ENCODE data around the gene CDH4.

The CDH4 gene

DNA sequence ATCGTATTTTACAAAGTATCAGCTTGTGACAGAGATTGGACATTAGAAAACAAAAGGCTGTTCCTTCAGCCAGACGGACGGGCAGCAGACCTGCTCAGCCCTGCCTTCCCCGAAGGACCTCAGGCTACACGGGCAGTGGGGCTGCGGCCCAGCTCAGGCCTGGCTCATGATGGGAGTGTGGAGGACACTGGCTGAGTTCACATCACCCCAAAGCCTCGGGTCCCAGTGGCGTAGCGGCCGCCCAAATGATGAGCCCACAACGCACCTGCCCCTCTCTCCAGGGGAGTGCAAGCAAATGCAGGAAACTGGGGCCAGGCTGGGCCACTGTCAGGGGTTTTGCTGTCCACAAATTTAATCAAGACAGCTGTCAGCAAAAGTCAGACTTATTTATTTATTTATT, 456.8 kb downstream of the CDH4 start (continued):
- TF ChIP-seq ZNF366 (tag by site-specific recombination; conservative IDR thresholded peaks at IDR 0.05) (no peak), GLIS2 (tag by site-specific recombination; IDR thresholded peaks at IDR 0.05) (no peak), SP3 (tag by site-specific recombination; IDR thresholded peaks at IDR 0.05) (no peak), ZNF324 (tag by site-specific recombination; IDR thresholded peaks at IDR 0.05) (no peak)
- TF ChIP-seq, protein P1, sequence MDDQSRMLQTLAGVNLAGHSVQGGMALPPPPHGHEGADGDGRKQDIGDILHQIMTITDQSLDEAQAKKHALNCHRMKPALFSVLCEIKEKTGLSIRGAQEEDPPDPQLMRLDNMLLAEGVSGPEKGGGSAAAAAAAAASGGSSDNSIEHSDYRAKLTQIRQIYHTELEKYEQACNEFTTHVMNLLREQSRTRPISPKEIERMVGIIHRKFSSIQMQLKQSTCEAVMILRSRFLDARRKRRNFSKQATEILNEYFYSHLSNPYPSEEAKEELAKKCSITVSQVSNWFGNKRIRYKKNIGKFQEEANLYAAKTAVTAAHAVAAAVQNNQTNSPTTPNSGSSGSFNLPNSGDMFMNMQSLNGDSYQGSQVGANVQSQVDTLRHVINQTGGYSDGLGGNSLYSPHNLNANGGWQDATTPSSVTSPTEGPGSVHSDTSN (CRISPR knock-in tag; IDR thresholded peaks at IDR 0.05) = no peak
- TF ChIP-seq, protein P2, sequence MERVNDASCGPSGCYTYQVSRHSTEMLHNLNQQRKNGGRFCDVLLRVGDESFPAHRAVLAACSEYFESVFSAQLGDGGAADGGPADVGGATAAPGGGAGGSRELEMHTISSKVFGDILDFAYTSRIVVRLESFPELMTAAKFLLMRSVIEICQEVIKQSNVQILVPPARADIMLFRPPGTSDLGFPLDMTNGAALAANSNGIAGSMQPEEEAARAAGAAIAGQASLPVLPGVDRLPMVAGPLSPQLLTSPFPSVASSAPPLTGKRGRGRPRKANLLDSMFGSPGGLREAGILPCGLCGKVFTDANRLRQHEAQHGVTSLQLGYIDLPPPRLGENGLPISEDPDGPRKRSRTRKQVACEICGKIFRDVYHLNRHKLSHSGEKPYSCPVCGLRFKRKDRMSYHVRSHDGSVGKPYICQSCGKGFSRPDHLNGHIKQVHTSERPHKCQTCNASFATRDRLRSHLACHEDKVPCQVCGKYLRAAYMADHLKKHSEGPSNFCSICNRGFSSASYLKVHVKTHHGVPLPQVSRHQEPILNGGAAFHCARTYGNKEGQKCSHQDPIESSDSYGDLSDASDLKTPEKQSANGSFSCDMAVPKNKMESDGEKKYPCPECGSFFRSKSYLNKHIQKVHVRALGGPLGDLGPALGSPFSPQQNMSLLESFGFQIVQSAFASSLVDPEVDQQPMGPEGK (tag by site-specific recombination; IDR thresholded peaks at IDR 0.05) = no peak
- TF ChIP-seq, protein P3, sequence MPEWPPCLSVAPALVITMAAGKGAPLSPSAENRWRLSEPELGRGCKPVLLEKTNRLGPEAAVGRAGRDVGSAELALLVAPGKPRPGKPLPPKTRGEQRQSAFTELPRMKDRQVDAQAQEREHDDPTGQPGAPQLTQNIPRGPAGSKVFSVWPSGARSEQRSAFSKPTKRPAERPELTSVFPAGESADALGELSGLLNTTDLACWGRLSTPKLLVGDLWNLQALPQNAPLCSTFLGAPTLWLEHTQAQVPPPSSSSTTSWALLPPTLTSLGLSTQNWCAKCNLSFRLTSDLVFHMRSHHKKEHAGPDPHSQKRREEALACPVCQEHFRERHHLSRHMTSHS (tag by site-specific recombination; IDR thresholded peaks at IDR 0.05) = no peak
- TF ChIP-seq, protein P4, sequence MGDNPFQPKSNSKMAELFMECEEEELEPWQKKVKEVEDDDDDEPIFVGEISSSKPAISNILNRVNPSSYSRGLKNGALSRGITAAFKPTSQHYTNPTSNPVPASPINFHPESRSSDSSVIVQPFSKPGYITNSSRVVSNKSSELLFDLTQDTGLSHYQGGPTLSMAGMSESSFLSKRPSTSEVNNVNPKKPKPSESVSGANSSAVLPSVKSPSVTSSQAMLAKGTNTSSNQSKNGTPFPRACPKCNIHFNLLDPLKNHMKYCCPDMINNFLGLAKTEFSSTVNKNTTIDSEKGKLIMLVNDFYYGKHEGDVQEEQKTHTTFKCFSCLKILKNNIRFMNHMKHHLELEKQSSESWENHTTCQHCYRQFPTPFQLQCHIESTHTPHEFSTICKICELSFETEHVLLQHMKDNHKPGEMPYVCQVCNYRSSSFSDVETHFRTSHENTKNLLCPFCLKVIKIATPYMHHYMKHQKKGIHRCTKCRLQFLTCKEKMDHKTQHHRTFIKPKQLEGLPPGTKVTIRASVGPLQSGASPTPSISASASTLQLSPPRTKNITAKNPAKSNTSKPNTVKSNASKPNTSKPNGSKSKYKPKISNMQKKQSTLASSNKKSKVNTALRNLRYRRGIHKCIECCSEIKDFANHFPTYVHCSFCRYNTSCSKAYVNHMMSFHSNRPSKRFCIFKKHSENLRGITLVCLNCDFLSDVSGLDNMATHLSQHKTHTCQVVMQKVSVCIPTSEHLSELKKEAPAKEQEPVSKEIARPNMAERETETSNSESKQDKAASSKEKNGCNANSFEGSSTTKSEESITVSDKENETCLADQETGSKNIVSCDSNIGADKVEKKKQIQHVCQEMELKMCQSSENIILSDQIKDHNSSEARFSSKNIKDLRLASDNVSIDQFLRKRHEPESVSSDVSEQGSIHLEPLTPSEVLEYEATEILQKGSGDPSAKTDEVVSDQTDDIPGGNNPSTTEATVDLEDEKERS (tag by site-specific recombination; IDR thresholded peaks at IDR 0.05) = no peak

DNA sequence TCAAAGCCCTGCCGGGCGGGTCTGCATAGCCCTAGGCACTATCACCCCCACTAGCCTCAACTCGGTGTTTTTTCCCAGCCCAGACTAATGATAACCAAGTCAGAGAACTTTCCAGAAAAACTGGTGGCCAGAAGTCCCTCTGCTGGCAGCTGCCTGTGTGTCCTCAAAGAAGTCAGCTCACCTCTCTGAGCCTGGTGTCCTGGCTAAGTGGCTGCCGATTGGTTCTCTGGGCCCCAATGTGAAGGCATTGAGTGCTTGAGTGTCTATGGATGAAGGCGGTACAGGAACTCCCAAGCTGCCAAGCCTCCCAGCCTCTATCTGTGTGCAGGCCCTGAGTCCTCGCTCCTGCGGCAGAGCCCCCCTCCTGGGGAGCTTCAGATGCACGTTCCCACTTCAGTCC, 458.0 kb downstream of the CDH4 start:
- Histone ChIP-seq H3K36me3 (ENCODE audit: control insufficient read depth in 2 of 2, insufficient read depth in 1 of 2, low read length in 2 of 2) (no peaks in the 10 kb centered on the region), H3K9me3 (ENCODE audit: control insufficient read depth, insufficient read depth, low read depth, low read length) (no peaks in the 10 kb centered on the region), H3K4me1 (ENCODE audit: control insufficient read depth, insufficient read depth, low read length) (no peaks in the 10 kb centered on the region), H3K27ac (ENCODE audit: extremely low read depth, low read depth, low read length) (no peak overlapping the region), H3K4me3 (ENCODE audit: low read depth, low read length) (no peak overlapping the region)
- ChIA-PET CTCF (no interaction called here), POLR2A (no interaction called here)
- TF ChIP-seq ZNF341 (tag by site-specific recombination; IDR thresholded peaks at IDR 0.05; ENCODE audit: low read depth) = no peak
- TF ChIP-seq, protein P3 (tag by site-specific recombination; IDR thresholded peaks at IDR 0.05) = no peak
- TF ChIP-seq ZEB2 (tag by site-specific recombination; IDR thresholded peaks at IDR 0.05) = no peak
- TF ChIP-seq ZNF621 (tag by site-specific recombination; IDR thresholded peaks at IDR 0.05) = no peak
- TF ChIP-seq, protein P5, sequence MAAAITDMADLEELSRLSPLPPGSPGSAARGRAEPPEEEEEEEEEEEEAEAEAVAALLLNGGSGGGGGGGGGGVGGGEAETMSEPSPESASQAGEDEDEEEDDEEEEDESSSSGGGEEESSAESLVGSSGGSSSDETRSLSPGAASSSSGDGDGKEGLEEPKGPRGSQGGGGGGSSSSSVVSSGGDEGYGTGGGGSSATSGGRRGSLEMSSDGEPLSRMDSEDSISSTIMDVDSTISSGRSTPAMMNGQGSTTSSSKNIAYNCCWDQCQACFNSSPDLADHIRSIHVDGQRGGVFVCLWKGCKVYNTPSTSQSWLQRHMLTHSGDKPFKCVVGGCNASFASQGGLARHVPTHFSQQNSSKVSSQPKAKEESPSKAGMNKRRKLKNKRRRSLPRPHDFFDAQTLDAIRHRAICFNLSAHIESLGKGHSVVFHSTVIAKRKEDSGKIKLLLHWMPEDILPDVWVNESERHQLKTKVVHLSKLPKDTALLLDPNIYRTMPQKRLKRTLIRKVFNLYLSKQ (tag by site-specific recombination; IDR thresholded peaks at IDR 0.05; ENCODE audit: borderline replicate concordance) = no peak
- no peak for TF ChIP-seq ZNF670 (tag by site-specific recombination; IDR thresholded peaks at IDR 0.05; ENCODE audit: low read depth)
- no peak for TF ChIP-seq ZNF830 (tag by site-specific recombination; IDR thresholded peaks at IDR 0.05; ENCODE audit: low read depth)
- no peak for TF ChIP-seq ZFP41 (tag by site-specific recombination; IDR thresholded peaks at IDR 0.05; ENCODE audit: borderline replicate concordance)
- no peak for TF ChIP-seq ZXDB (tag by site-specific recombination; IDR thresholded peaks at IDR 0.05)
- TF ChIP-seq ZNF792 (tag by site-specific recombination; IDR thresholded peaks at IDR 0.05) = no peak
